Measurements from ENCODE around the gene SLC29A3.

- no peak for TF ChIP-seq CTCF (IDR thresholded peaks at IDR 0.05)
- TF ChIP-seq POLR2A (IDR thresholded peaks at IDR 0.05), result no peak
These were observed 63.7 kb downstream of the SLC29A3 start for GRCh38 chr10:71382757-71383156.

Measured in uterus (tissue), 2 donors.